Astrocyte (in vitro differentiated cells and primary cell): Measurements from ENCODE around the gene PIAS2. TPM values are rescaled to one million over a fixed set of nuclear protein-coding genes. Genes with fewer than 3 reads are reported as not detected.

Source experiments
- DNase-seq: peaks from one replicate; pipeline ENCODE4 v3.0.0-alpha.2; 2010; ENCODE audit warnings: low read depth
- FAIRE-seq: peaks from 2 replicates; lab custom pipeline; 2011; peaks lifted over from hg19 to GRCh38; lab: Jason Lieb, UNC
- H2AFZ ChIP-seq: 2 replicates; pipeline ENCODE4 v1.6.0; 2012; ENCODE audit warnings: low read depth, low read length, inconsistent platforms
- H3K27ac ChIP-seq: 2 replicates; pipeline ENCODE4 v1.5.1; 2011; ENCODE audit warnings: low read depth, low read length, inconsistent platforms
- H3K27me3 ChIP-seq: 2 replicates; pipeline ENCODE4 v1.6.0; 2011; ENCODE audit warnings: low read length, inconsistent platforms; ENCODE audit not compliant: insufficient read depth
- H3K36me3 ChIP-seq: 2 replicates; pipeline ENCODE4 v1.5.1; 2011; ENCODE audit warnings: low read length, inconsistent platforms; ENCODE audit not compliant: insufficient read depth
- H3K4me1 ChIP-seq: 2 replicates; pipeline ENCODE4 v1.5.1; 2011; ENCODE audit warnings: low read length, inconsistent platforms; ENCODE audit not compliant: insufficient read depth
- H3K4me2 ChIP-seq: 2 replicates; pipeline ENCODE4 v1.6.0; 2012; ENCODE audit warnings: low read length, inconsistent platforms
- H3K4me3 ChIP-seq: 2 replicates; pipeline ENCODE4 v1.5.1; 2011; ENCODE audit warnings: low read depth, mild to moderate bottlenecking, low read length, inconsistent platforms; ENCODE audit not compliant: insufficient read depth
- H3K79me2 ChIP-seq: 2 replicates; pipeline ENCODE4 v1.6.0; 2012; ENCODE audit warnings: mild to moderate bottlenecking, low read length, inconsistent platforms; ENCODE audit not compliant: insufficient read depth
- H3K9ac ChIP-seq: 2 replicates; pipeline ENCODE4 v1.6.0; 2012; ENCODE audit warnings: mild to moderate bottlenecking, low read length, inconsistent platforms
- H3K9me3 ChIP-seq: 2 replicates; pipeline ENCODE4 v1.5.1; 2012; ENCODE audit warnings: low read depth, mild to moderate bottlenecking, low read length, inconsistent platforms; ENCODE audit not compliant: insufficient read depth
- H4K20me1 ChIP-seq: 2 replicates; pipeline ENCODE4 v1.6.0; 2012; ENCODE audit warnings: low read length, inconsistent platforms; ENCODE audit not compliant: insufficient read depth
- H3K27ac Mint-ChIP-seq: one replicate; pipeline ENCODE4 v1.8.0; 2021; ENCODE audit warnings: mild to moderate bottlenecking, mixed read lengths; ENCODE audit not compliant: unreplicated experiment
- H3K27me3 Mint-ChIP-seq: one replicate; pipeline ENCODE4 v1.8.0; 2021; ENCODE audit warnings: low read depth, mixed read lengths; ENCODE audit not compliant: unreplicated experiment
- H3K36me3 Mint-ChIP-seq: one replicate; pipeline ENCODE4 v1.8.0; 2021; ENCODE audit warnings: low read depth, mixed read lengths; ENCODE audit not compliant: unreplicated experiment
- H3K4me1 Mint-ChIP-seq: one replicate; pipeline ENCODE4 v1.8.0; 2021; ENCODE audit warnings: low read depth, mixed read lengths; ENCODE audit not compliant: unreplicated experiment
- H3K4me3 Mint-ChIP-seq: one replicate; pipeline ENCODE4 v1.8.0; 2021; ENCODE audit warnings: mild to moderate bottlenecking, moderate library complexity, mixed read lengths; ENCODE audit not compliant: unreplicated experiment
- H3K9me3 Mint-ChIP-seq: one replicate; pipeline ENCODE4 v1.8.0; 2021; ENCODE audit warnings: mild to moderate bottlenecking, mixed read lengths; ENCODE audit not compliant: unreplicated experiment
- EZH2 ChIP-seq: IDR thresholded peaks from 2 replicates; pipeline ENCODE4 v1.6.1; 2012; ENCODE audit warnings: mild to moderate bottlenecking, low read length, inconsistent platforms; ENCODE audit not compliant: insufficient read depth
- total RNA-seq: library from RNA; stranded (reverse); gene quantifications from 2 replicates; pipeline ENCODE4 v1.2.1, GENCODE V29; 2021
- TF ChIP-seq, protein P1 (sequence below): IDR thresholded peaks from 2 replicates; pipeline ENCODE4 v1.5.1; 2011; ENCODE audit warnings: low read depth, mild to moderate bottlenecking, inconsistent platforms, low read length, moderate library complexity; ENCODE audit not compliant: insufficient read depth

The PIAS2 gene
- total RNA-seq, 1 donor from 2014 or later, result 29.3 TPM

DNA sequence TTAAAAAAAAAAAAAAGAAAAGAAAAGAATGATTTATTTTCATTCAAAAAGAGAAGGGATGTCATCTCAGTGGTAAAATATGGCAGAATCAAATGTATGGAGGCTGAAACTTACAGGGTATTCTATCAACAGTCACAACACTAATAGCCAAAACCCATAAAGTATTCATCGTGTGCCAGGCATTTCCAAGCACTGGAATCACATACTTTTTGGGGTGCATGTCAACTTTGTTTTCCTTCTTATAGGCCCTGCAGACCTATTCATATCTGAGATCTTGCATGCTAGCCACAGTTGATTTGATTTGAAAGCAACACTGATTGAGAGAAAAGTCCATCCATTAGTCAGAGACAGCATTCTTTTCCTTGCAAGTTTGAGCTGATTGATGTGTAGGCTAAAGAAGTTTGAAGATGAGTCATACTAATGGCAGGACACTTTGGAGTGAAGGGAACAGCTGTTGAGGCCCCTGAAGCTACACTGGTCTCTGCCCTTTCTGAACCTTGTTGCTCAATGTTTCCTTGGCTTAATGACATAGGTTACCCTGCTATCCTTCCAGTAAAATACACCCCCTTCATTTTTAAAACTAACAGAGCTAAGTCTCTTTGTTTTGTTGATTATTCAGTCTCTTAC lies 22.1 kb upstream of the PIAS2 start:
- no peak for TF ChIP-seq EZH2
- TF ChIP-seq, protein P1, sequence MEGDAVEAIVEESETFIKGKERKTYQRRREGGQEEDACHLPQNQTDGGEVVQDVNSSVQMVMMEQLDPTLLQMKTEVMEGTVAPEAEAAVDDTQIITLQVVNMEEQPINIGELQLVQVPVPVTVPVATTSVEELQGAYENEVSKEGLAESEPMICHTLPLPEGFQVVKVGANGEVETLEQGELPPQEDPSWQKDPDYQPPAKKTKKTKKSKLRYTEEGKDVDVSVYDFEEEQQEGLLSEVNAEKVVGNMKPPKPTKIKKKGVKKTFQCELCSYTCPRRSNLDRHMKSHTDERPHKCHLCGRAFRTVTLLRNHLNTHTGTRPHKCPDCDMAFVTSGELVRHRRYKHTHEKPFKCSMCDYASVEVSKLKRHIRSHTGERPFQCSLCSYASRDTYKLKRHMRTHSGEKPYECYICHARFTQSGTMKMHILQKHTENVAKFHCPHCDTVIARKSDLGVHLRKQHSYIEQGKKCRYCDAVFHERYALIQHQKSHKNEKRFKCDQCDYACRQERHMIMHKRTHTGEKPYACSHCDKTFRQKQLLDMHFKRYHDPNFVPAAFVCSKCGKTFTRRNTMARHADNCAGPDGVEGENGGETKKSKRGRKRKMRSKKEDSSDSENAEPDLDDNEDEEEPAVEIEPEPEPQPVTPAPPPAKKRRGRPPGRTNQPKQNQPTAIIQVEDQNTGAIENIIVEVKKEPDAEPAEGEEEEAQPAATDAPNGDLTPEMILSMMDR, result no peak
- Histone ChIP-seq H3K27me3 (no peaks in the 10 kb centered on the region), H3K4me3 (no peak overlapping the region), H2AFZ (no peak overlapping the region), H3K9me3 (no peaks in the 10 kb centered on the region), H3K4me2 (no peak overlapping the region), H3K27ac (no peak overlapping the region), H4K20me1 (no peaks in the 10 kb centered on the region), H3K4me1 (no peaks in the 10 kb centered on the region), H3K36me3 (no peaks in the 10 kb centered on the region), H3K79me2 (no peaks in the 10 kb centered on the region), H3K9ac (no peak overlapping the region)
- no peaks in the 10 kb centered on the region for H3K36me3 Mint-ChIP-seq
- FAIRE-seq (peak; percentile 13), DNase-seq (peak; percentile 63)
- H3K9me3 Mint-ChIP-seq, result no peaks in the 10 kb centered on the region
- H3K27ac Mint-ChIP-seq, result peak overlapping the region; percentile 81
- no peak overlapping the region for H3K4me3 Mint-ChIP-seq
- no peaks in the 10 kb centered on the region for H3K27me3 Mint-ChIP-seq
- H3K4me1 Mint-ChIP-seq, result peaks cover 20% of the 10 kb centered on the region

DNA sequence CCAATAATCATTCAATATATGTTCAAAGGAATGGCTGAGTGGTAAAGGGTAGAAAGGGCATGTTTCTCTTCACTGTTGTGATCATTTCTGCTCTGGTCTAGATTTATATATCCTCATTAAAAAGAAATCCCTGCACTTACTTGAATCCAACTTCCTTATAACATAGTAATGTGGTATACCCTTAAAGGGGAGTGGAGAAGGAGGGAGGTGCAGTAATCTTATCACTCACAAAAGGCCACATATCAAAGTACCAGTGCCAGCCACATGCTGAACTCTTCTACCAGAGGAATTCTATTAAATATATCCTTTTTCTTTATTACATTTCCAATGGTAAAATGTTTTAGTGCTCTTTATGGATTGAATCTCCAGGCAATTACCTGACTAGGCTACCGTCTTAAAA lies 3.3 kb upstream of the PIAS2 start:
- Histone ChIP-seq H2AFZ (no peak overlapping the region), H3K27me3 (no peaks in the 10 kb centered on the region), H3K4me3 (no peak overlapping the region), H3K27ac (no peak overlapping the region), H3K36me3 (no peaks in the 10 kb centered on the region), H3K9ac (no peak overlapping the region), H3K79me2 (peaks cover 12% of the 10 kb centered on the region), H3K4me2 (no peak overlapping the region), H4K20me1 (peaks cover 4% of the 10 kb centered on the region), H3K9me3 (no peaks in the 10 kb centered on the region), H3K4me1 (peaks cover 7% of the 10 kb centered on the region)
- Mint-ChIP-seq H3K36me3 (no peaks in the 10 kb centered on the region), H3K27me3 (no peaks in the 10 kb centered on the region), H3K9me3 (peaks cover 9% of the 10 kb centered on the region), H3K4me3 (no peak overlapping the region), H3K4me1 (peaks cover under 1% of the 10 kb centered on the region), H3K27ac (no peak overlapping the region)
- no peak for DNase-seq
- TF ChIP-seq, protein P1, result no peak
- no peak for TF ChIP-seq EZH2
- FAIRE-seq, result no peak

DNA sequence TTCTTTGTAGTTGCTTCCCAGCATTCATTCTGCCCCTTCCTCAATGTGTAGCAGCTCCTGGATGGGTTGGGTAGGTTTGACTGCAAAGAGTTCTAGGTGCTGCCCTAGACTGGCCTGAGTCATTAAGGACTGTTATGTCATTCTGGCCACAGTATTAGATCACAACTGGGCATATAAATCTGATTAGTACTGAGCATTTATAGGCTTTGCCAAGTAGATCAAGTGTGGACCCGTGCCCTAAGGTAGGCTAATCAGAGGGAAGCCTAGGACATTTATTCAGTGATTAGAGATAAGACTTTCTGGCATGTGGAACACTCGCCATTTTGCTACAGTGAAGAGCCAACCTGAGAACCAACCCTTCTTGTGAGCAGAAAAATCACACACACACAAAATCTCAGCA lies 2.8 kb upstream of the PIAS2 start:
- no peak overlapping the region for H3K27ac ChIP-seq
- Mint-ChIP-seq H3K4me1 (peaks cover 7% of the 10 kb centered on the region), H3K9me3 (peaks cover 9% of the 10 kb centered on the region), H3K27me3 (no peaks in the 10 kb centered on the region), H3K27ac (no peak overlapping the region), H3K36me3 (no peaks in the 10 kb centered on the region), H3K4me3 (no peak overlapping the region)
- H3K4me3 ChIP-seq, result no peak overlapping the region
- H3K9ac ChIP-seq, result no peak overlapping the region
- H3K36me3 ChIP-seq, result no peaks in the 10 kb centered on the region
- H3K4me1 ChIP-seq, result peaks cover 8% of the 10 kb centered on the region
- no peak overlapping the region for H3K4me2 ChIP-seq
- no peak overlapping the region for H2AFZ ChIP-seq
- peaks cover 10% of the 10 kb centered on the region for H4K20me1 ChIP-seq
- no peaks in the 10 kb centered on the region for H3K27me3 ChIP-seq
- no peak for FAIRE-seq
- H3K9me3 ChIP-seq, result no peaks in the 10 kb centered on the region
- peaks cover 18% of the 10 kb centered on the region for H3K79me2 ChIP-seq
- no peak for TF ChIP-seq EZH2
- TF ChIP-seq, protein P1, result no peak
- no peak for DNase-seq
